ENCODE data around the gene OTOG.

Gene OTOG

DNA sequence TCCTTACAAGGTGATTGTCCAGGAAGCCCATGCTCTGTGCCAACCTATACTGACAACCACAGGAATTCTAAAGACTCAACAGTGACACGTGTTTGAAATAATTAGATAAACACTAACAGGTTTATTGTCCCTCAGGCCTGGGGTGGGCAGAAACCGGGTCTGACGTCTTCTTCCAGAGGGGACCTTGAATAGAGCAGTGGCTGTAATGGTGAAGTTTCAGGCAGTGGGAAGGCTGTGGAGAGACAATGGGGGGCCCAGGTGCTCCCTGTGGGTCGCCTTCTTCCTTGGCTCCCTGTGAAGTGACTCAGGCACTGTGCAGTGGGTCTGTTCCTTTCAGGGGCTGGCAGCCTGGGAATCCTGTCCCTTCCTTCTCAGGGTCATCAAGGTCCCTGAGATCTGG lies 54.6 kb downstream of the OTOG start:
- H3K4me3 ChIP-seq (ENCODE audit: low read depth, low read length), result no peak overlapping the region
- no peak for DNase-seq (ENCODE audit: low read depth)
- TF ChIP-seq, protein P1, sequence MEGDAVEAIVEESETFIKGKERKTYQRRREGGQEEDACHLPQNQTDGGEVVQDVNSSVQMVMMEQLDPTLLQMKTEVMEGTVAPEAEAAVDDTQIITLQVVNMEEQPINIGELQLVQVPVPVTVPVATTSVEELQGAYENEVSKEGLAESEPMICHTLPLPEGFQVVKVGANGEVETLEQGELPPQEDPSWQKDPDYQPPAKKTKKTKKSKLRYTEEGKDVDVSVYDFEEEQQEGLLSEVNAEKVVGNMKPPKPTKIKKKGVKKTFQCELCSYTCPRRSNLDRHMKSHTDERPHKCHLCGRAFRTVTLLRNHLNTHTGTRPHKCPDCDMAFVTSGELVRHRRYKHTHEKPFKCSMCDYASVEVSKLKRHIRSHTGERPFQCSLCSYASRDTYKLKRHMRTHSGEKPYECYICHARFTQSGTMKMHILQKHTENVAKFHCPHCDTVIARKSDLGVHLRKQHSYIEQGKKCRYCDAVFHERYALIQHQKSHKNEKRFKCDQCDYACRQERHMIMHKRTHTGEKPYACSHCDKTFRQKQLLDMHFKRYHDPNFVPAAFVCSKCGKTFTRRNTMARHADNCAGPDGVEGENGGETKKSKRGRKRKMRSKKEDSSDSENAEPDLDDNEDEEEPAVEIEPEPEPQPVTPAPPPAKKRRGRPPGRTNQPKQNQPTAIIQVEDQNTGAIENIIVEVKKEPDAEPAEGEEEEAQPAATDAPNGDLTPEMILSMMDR (IDR thresholded peaks at IDR 0.05; ENCODE audit: low read depth, low read length, missing control alignments), result no peak

DNA sequence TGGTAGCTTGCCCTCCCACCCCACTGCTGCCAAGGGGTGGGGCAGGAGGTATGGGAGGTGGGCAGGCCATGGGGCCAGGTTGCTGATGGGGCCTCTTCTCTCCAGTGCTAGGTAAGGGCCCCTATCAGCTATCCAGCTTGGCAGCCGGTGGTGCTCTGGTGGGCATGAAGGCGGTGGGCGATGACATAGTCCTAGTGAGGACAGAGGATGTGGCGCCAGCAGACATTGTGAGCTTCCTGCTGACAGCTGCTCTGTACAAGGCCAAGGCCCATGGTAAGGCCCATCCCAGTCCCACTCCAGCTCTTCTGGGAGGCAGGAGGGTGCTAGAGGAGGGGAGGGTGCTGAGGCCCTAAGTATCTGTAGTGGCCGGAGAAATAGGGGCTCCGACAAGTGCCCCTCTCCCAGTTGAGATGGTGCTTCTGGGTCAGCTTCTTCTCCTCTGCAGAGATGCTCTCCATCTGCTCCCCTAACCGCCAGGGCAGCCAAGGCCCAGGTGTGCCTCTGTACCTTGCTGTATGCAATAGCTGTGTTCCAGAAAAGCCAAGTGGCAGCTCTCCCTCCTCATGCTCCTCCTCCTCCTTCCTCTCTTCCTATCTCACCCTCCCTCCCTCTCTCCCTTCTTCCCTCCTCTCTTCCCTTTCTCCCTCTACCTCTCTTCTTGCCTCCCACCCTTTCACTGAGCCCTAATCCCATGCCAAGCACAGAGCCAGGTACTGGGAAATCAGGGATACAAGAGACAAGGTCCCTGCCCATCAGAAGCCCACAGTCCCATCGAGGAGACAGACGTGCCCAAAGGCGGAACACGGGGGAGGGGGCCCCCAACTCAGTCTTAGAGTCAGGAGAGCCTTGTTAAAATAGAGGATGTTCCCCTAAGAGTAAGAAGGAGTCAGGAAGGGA lies 55.3 kb downstream of the OTOG start:
- H3K4me3 ChIP-seq (ENCODE audit: low read depth, low read length), result no peak overlapping the region
- TF ChIP-seq, protein P1 (IDR thresholded peaks at IDR 0.05; ENCODE audit: low read depth, low read length, missing control alignments), result no peak
- no peak for DNase-seq (ENCODE audit: low read depth)

DNA sequence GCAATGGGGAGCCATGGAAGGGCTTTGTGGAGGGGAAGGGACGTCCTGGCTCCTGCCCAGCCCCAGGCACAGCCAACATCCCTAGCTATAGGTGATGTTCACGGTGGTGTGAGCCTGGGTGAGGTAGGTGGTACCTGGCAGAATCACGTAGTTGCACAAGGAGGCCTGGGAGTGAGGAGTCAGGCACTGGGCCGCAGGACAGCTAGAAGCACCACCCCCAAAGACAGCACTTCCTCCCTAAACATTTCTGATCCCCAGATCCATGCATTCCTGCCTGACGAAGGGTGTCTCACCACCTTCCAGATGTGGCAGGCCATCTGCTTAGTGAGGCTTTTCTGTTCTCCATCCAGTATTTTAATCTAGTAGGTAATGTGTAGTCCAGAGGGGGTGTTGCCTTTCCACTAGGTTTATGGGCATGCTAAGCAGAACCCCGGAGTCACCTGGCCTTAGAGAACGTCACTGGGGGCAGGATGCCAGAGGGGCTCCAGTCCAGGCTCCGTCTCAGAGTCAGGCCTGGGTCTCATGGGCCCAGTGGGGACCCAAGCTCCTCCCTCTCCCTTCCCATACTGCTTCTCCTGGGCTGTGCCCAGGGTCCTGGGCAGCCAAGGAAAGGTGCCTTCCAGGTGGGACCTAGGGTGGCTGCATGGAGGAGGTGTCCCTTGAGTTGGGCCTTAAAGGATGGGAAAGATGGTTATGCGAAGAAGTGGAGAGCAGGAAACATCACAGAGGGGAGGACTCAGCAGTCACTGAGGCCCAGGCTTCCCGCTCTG lies 56.2 kb downstream of the OTOG start:
- TF ChIP-seq, protein P1 (IDR thresholded peaks at IDR 0.05; ENCODE audit: low read depth, low read length, missing control alignments), result no peak
- no peak for DNase-seq (ENCODE audit: low read depth)

DNA sequence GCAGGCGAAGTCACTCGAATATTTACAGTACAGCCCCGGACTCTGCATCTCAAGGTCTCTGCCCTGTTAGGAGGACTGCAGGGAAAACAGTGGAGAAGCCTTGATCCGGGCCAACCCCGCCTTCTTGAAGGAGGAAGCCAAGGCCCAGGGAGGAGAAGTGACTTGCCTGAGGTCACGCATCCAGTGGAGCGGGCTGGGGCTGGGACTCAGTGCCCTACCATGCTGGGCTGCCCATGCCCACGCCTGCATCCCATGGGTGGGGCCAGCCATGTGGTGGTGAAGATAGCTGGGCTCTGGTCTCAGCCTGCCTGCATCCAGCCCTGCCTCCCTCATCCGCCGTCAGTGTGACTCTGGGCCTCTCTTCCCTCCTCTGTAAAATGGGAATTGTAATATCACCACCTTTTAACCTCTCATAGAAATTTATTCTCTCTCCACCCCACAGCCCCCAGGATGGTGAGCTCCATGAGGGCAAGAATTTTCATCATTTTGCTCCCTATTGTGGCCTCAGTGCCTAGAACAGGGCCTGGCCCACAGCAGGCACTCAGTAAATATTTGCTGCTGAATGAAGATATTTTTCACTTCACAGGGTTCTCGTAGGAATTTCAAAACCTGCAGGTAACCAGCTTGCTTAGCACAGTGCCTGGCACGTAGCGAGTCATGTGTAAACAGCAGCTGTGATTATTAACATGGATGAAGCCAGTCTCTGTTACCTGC lies 57.3 kb downstream of the OTOG start:
- no peak for DNase-seq (ENCODE audit: low read depth)
- TF ChIP-seq, protein P1 (IDR thresholded peaks at IDR 0.05; ENCODE audit: low read depth, low read length, missing control alignments), result no peak
- H3K4me3 ChIP-seq (ENCODE audit: low read depth, low read length), result no peak overlapping the region

More for the DNA sequence above, 56.2 kb downstream of the OTOG start:
- no peak overlapping the region for H3K4me3 ChIP-seq (ENCODE audit: low read depth, low read length)

DNA sequence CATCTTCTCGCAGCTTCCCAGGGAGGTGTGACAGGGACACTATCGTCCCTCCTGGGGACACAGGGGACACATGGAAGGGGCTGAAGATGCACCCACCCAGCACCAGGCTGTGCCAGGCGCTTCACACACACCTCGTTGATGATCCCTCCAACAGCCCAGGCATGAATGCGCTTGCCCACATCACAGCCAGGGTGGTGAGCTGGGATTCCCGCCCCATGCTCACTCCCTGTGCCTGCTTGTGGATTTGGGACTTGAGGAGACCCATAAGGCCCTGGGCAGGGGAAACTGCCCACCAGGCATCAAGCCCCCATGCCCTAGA lies 57.8 kb downstream of the OTOG start:
- H3K4me3 ChIP-seq (ENCODE audit: low read depth, low read length), result no peak overlapping the region
- TF ChIP-seq, protein P1 (IDR thresholded peaks at IDR 0.05; ENCODE audit: low read depth, low read length, missing control alignments), result no peak
- DNase-seq (ENCODE audit: low read depth), result no peak

DNA sequence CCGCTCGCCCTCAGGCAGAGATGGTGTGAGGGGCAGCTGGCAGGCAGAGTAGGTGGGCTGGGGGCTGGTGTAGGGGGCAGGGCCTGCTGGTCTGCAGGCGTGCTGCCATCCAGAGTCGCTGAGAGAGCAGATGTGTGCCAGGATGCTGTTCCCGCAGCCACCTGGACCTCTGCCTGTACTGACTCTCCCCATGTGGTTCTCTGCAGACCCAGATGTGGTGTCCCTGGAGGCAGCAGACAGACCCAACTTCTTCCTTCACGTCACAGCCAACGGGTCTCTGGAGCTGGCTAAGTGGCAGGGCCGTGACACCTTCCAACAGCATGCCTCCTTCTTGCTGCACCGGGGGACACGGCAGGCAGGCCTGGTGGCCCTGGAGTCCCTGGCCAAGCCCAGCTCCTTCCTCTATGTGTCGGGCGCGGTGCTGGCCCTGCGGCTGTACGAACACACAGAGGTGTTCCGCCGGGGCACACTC lies 58.6 kb downstream of the OTOG start:
- no peak for DNase-seq (ENCODE audit: low read depth)
- TF ChIP-seq, protein P1 (IDR thresholded peaks at IDR 0.05; ENCODE audit: low read depth, low read length, missing control alignments), result no peak
- no peak overlapping the region for H3K4me3 ChIP-seq (ENCODE audit: low read depth, low read length)
